GM23338 (cell line): ENCODE results near the gene SOAT1.

Experiments
- POLR2AphosphoS5 ChIP-seq: IDR thresholded peaks from 2 replicates; pipeline ENCODE4 v1.6.1; 2016; ENCODE audit warnings: antibody characterized with exemption, low read depth
- TF ChIP-seq, protein P1 (sequence below), 2 experiments: fragments of 200-600 bp in 1 of 2; sonication (generic) in 1 of 2; conservative IDR thresholded peaks; 2 replicates each; pipeline versions ENCODE4 v1.5.1 to v1.6.1; 2016 to 2017; ENCODE audit warnings: antibody characterized with exemption in 2 of 2, low read depth in 2 of 2, mild to moderate bottlenecking in 2 of 2, moderate library complexity in 1 of 2

DNA sequence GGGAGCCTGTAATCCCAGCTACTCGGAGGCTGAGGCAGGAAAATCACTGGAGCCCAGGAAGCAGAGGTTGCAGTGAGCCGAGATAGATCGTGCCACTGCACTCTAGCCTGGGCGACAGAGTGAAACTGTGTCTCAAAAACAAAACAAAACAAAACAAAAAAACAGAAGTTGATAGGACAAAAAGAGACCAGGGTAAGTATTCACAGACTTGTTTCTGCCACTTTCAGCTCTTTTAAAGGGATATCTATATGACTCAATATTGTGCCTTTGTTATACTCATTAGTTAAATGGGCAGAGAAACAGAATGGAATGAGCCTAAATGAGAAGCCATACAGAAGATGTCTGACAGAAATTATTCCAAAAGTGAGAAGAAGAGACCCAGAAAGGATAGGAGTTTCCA lies 41.0 kb upstream of the SOAT1 start:
- TF ChIP-seq, protein P1, sequence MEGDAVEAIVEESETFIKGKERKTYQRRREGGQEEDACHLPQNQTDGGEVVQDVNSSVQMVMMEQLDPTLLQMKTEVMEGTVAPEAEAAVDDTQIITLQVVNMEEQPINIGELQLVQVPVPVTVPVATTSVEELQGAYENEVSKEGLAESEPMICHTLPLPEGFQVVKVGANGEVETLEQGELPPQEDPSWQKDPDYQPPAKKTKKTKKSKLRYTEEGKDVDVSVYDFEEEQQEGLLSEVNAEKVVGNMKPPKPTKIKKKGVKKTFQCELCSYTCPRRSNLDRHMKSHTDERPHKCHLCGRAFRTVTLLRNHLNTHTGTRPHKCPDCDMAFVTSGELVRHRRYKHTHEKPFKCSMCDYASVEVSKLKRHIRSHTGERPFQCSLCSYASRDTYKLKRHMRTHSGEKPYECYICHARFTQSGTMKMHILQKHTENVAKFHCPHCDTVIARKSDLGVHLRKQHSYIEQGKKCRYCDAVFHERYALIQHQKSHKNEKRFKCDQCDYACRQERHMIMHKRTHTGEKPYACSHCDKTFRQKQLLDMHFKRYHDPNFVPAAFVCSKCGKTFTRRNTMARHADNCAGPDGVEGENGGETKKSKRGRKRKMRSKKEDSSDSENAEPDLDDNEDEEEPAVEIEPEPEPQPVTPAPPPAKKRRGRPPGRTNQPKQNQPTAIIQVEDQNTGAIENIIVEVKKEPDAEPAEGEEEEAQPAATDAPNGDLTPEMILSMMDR (conservative IDR thresholded peaks at IDR 0.05; ENCODE audit: low read depth in 2 of 2), result no peak
- no peak for TF ChIP-seq POLR2AphosphoS5
